IPS DF 19.7 (cell line): Measurements from ENCODE around the gene REEP1.
"Not testable (repeated sequence)": the region's sequence is repeated elsewhere in the genome, so short reads cannot be mapped to it uniquely, and the experiment has no call there.

Experiments used
- DNase-seq: peaks from one replicate; pipeline ENCODE4 v3.0.0-alpha.2; 2013; ENCODE audit warnings: low read depth, low spot score

REEP1 gene

GRCh38 chr2:86283411-86284030 is 53.9 kb downstream of the REEP1 start:
- DNase-seq = no peak

- no peak for DNase-seq
These were observed 56.2 kb downstream of the REEP1 start for GRCh38 chr2:86281066-86281700.

GRCh38 chr2:86280191-86280667 is 57.2 kb downstream of the REEP1 start:
- no peak for DNase-seq

DNA sequence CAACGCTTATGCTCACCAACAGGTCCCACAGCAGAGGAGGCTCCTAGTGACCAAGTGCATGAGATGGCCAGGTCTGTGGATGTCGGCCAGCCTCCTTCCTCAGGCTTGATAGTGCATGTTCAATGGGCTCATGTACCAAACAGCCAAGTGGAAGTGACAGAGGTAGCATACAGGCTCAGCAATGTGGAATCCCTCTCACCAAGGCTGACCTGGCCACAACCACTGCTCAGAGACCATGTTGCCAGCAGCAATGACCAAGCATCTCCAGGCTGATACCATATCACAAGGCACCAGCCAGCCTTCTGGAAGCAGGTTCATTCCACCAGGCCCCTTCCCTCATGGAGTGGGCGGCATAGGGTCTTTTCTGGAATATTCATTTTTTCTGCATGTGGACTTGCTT is 61.5 kb downstream of the REEP1 start:
- no peak for DNase-seq

DNA sequence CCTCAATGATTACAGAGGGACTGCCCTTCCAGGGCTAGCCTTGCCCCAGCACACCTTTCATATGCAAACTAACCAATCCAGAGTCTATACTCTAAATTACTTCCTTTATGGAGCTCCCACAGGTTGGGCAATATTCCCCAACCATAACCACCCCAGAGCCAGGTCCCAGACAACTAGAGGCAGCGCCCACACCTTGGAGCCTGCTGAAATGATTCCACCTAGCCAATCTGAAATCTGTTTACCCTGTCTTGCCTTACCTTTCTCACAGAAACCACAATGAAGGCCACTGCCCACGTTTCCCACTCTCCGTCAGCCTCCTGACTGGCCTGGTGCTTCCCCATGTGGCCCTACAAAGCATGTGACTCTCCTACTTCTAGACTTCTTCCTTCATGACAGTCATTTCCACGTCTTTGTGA is 62.0 kb downstream of the REEP1 start:
- no peak for DNase-seq

GRCh38 chr2:86274918-86275275 is 62.5 kb downstream of the REEP1 start:
- no peak for DNase-seq

- no peak for DNase-seq
These were observed 63.0 kb downstream of the REEP1 start for GRCh38 chr2:86274265-86274917.

- no peak for DNase-seq
These were observed 65.3 kb downstream of the REEP1 start for GRCh38 chr2:86272111-86272510.

DNA sequence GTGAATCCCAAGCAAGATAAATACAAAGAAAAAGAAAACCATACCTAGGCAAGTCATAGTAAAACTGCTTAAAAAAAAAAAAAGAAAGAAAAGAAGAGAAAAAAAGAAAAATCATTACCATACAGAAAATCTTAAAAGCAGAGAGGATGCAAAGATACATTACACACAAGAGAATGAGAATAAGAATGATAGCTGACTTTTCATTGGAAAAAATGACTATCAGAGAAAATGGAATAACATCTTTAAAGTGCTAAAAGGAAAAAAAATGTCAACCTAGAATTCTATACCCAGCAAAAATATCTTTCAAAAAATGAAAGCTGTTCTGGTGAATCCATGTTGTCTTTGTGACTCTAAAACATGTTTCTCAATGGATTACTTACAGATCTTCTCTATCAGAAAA is 66.2 kb downstream of the REEP1 start:
- DNase-seq = no peak

DNA sequence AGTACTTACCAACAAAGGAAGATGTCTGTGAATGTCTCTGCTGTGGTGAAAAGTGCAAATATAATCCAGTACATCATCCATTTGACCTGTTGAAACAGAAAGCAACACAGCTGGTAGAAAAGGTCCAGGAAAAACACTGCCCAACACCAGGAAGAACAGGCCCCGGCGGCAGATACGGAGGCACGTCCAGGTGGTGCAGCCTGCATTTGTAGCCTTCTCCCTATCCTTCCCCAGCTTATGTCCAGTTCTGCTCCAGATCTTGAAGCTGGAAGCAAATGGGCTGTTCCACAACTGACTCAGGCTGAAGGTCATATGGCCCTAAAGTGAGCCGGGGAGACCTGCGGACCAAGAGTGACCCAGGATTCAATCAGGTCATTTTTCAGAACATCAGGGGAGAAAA is 73.5 kb downstream of the REEP1 start:
- no peak for DNase-seq

DNA sequence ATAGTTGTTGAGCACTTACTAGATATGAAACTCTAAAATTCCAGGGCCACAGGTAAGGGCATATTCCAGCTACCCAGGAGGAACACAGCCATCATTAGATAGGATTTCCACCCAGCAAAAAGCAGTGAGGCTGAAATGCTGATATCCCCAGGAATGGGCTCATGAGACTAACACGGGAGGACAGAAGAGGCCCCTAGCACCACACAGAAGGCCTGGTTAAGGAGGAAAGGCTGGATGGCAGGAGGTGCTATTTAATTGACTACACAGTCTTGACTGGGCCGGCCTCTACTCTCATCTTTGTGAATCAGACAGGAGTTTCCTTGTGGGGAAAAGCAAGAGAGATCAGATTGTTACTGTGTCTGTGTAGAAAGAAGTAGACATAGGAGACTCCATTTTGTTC is 76.4 kb downstream of the REEP1 start:
- no peak for DNase-seq

DNA sequence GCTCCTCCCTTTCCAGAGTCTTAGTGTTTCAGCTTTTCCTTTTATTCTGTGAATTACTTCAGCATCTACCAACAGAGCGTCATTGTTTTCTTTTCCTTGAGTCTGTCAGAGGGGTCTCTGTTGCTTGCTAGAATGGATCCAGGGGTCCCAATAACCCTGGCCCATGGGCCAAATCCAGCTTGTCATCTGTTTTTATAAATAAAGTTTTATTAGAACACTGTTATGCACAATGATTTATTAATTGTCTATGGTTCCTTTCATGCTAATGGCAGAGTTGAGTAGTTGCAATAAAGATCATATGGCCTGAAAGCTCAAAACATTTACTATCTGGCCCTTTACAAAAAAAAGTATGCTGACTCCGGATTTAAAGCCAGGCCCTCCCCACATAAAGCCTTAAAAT is 79.3 kb downstream of the REEP1 start:
- DNase-seq = no peak

- DNase-seq = no peak
These were observed 80.4 kb downstream of the REEP1 start for GRCh38 chr2:86256982-86257381.

GRCh38 chr2:86256300-86256699 is 81.1 kb downstream of the REEP1 start:
- DNase-seq = no peak

- DNase-seq = no peak
These were observed 82.6 kb downstream of the REEP1 start for GRCh38 chr2:86254576-86255538.

DNA sequence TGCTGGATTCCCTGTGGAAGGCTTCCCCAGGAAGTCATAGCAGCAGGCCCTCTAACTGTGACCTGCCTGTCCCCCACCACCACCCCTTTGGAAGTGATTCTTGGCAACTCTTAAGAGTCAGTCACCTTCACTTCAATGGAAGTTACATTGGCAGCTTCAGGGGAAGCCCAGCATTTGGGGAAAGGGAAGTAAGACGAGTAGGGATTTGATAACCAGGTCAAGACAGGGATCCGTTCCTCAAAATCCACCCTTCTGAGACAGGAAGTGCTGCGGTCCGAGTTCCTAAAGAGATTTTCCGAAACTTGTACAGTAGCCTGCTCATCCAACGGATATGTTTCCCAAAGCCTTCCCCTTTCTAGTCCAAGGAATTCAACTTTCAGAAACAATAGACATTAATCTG is 84.0 kb downstream of the REEP1 start:
- no peak for DNase-seq

- DNase-seq = no peak
These were observed 85.6 kb downstream of the REEP1 start for GRCh38 chr2:86251840-86252266.

GRCh38 chr2:86249579-86250391 is 87.6 kb downstream of the REEP1 start:
- DNase-seq = no peak

DNA sequence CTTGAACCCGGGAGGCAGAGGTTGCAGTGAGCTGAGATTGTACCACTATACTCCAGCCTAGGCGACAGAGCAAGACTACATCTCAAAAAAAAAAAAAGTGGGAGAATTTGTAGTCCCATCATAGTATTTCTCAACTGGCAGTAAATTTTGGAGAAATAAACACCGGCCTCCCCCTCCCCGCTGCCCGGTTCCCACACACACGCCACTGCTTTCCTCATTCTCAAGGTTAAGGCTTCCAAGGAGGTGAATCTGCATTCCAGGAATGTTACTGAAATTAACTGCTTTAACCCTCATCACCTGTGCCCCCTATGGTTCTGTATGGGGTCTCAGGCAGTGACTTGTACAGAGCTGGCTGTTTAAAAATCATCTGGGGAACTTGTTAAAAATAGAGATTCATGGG is 88.2 kb downstream of the REEP1 start:
- no peak for DNase-seq

DNA sequence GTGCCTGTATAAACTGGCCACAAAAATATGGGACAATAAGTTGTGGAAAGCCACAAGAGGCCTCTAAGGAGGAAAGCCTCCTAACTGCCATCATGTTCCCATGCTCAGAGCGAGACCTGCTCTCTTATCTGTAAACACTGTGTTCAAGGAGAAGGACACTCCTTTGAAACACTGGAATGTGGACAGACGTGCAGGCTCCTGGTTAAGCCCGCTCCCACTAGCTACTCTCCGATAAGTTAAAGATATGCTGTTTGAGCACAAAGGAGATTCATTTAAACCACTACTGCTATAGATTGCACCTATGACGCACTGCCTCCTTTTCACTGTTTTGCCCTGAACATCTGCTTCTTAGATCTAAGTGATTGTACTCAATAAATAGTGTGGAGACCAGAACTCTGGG is 92.2 kb downstream of the REEP1 start:
- DNase-seq = not testable (repeated sequence)

DNA sequence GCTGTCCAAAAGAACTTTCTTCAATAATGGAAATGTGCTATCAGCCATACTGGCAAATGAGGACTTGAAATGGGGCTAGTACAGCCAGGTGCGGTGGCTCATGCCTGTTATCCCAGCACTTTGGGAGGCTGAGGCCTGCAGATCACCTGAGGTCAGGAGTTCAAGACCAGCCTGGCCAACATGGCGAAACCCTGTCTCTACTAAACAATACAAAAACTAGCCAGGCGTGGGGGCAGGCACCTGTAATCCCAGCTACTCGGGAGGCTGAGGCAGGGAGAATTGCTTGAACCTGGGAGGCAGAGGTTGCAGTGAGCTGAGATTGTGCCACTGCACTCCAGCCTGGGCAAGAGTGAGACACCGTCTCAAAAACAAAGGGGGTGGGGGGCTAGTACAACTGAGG is 92.6 kb downstream of the REEP1 start:
- DNase-seq = not testable (repeated sequence)
